Hematopoietic multipotent progenitor cell (in vitro differentiated cells): Measurements from ENCODE around the gene APOO. TPM values are rescaled to one million over a fixed set of nuclear protein-coding genes. Genes with fewer than 3 reads are reported as not detected.

Experiments used
- DNase-seq, 3 donors: peaks; one replicate each; pipeline ENCODE4 v3.0.0-alpha.2; 2011 to 2015; ENCODE audit warnings: low read depth in 2 of 3, low spot score in 2 of 3
- total RNA-seq: library from RNA; depleted of rRNA; stranded (reverse); fragments of >200 nt; gene quantifications from one replicate; pipeline ENCODE4 v1.2.3, GENCODE V29; 2012

APOO gene
- total RNA-seq, 1 donor: 4.3 TPM

GRCh38 chrX:23789386-23790154, 118.2 kb downstream of the APOO start:
- DNase-seq: no peak

GRCh38 chrX:23788946-23789345, 118.8 kb downstream of the APOO start:
- DNase-seq: no peak

- DNase-seq: no peak
Measured at GRCh38 chrX:23788521-23788920, 119.2 kb downstream of the APOO start.

GRCh38 chrX:23787745-23788118, 120.0 kb downstream of the APOO start:
- no peak for DNase-seq

GRCh38 chrX:23786268-23786815, 121.4 kb downstream of the APOO start:
- peak in 1 of 3 donors; percentile 15 for DNase-seq

- no peak for DNase-seq
Measured at GRCh38 chrX:23785580-23785979, 122.2 kb downstream of the APOO start.

GRCh38 chrX:23784470-23785331, 123.0 kb downstream of the APOO start:
- peak in 2 of 3 donors; percentile 50 to 75 for DNase-seq

GRCh38 chrX:23783589-23784469, 123.9 kb downstream of the APOO start:
- DNase-seq: no peak

Other genes with a start within 250 kb of the APOO start
- gene PRDX4, start 240.4 kb downstream of the APOO start, total RNA-seq: 47.1 TPM
- gene ACOT9, start 164.7 kb downstream of the APOO start, total RNA-seq: 7.8 TPM
- gene SAT1, start 124.8 kb downstream of the APOO start, total RNA-seq: 140 TPM
- under 0.01 TPM for gene CXorf58, start 68 bp upstream of the APOO start, total RNA-seq
- 17.2 TPM for gene KLHL15, start 119.2 kb upstream of the APOO start, total RNA-seq
- 390 TPM for gene EIF2S3, start 147.0 kb upstream of the APOO start, total RNA-seq
- 30.2 TPM for gene ZFX, start 241.8 kb upstream of the APOO start, total RNA-seq